AG04449 (cell line): ENCODE measurements around the gene MFN2.
"Not testable (repeated sequence)": the region's sequence is repeated elsewhere in the genome, so short reads cannot be mapped to it uniquely, and the experiment has no call there.

Source experiments
- CTCF ChIA-PET: fragments of 350-600 bp; formaldehyde crosslinking; extraction: SDS; loops from one replicate; lab custom pipeline; 2021; ENCODE audit warnings: antibody characterized with exemption; lab: Yijun Ruan, JAX
- POLR2A ChIA-PET: fragments of 400-600, 350-600 bp; formaldehyde crosslinking; extraction: SDS; loops from one replicate; lab custom pipeline; 2020; ENCODE audit warnings: antibody characterized with exemption, inconsistent platforms; lab: Yijun Ruan, JAX
- DNase-seq: peaks from one replicate; pipeline ENCODE4 v3.0.0-alpha.2; 2010; ENCODE audit warnings: low read depth, low spot score
- H3K4me3 ChIP-seq: 2 replicates; pipeline ENCODE4 v1.5.1; 2011; ENCODE audit warnings: low read depth, mild to moderate bottlenecking, control low read depth, low read length
- TF ChIP-seq, protein P1 (sequence below): IDR thresholded peaks from one replicate; pipeline ENCODE4 v1.5.1; 2011; ENCODE audit warnings: mild to moderate bottlenecking, moderate library complexity, low read length, control low read depth, inconsistent platforms; ENCODE audit not compliant: insufficient read depth; ENCODE audit errors: missing control alignments

MFN2 gene

DNA sequence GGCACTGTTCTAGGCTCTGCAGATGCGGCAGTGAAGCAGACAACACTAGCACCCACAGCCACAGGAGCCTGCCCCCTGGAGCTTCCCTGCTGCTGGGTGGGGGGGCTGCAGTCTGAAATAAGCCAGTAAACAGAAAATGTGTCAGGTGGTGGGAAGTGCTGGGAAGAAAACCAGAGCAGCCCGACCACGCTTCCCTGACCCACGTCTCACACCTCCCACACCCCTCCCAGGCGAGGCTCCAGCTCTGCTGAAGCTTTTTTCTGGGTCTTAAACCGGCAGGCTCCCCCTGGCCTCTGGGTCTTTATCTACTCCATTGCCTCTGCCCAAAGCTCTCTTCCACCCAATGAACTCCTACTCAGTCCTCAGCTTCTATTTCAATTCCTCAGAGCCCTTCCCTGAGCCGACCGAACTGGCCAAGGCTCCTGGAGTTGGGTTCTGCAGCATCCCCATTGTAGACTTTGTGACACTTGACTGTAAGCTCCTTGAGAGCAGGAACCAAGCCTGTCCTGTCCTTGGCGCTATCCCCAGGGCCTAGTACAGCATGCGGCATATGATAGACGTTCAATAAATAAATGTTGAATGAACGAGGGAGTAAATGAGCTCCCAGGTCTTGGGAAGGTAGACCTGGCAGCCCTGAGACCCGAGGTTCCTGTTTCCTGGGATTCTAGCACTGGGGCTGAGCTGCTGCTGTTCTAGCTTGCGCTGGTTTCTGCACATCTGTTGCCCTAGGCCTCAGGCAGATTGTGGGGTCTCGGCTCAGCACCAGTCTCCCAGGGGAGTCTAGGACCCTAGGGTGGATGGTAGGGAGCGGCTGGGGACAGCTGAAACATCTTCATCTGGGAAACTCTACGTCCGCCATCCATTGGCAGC lies 57.5 kb downstream of the MFN2 start:
- H3K4me3 ChIP-seq, result no peak overlapping the region
- POLR2A ChIA-PET, result interaction anchor here (0.6 to 1.5 kb wide), 3 partner anchors 38 to 194 kb away, joined by 3 to 4 read pairs (median 4); no protein-coding TSS in a partner anchor
- DNase-seq, result no peak
- TF ChIP-seq, protein P1, sequence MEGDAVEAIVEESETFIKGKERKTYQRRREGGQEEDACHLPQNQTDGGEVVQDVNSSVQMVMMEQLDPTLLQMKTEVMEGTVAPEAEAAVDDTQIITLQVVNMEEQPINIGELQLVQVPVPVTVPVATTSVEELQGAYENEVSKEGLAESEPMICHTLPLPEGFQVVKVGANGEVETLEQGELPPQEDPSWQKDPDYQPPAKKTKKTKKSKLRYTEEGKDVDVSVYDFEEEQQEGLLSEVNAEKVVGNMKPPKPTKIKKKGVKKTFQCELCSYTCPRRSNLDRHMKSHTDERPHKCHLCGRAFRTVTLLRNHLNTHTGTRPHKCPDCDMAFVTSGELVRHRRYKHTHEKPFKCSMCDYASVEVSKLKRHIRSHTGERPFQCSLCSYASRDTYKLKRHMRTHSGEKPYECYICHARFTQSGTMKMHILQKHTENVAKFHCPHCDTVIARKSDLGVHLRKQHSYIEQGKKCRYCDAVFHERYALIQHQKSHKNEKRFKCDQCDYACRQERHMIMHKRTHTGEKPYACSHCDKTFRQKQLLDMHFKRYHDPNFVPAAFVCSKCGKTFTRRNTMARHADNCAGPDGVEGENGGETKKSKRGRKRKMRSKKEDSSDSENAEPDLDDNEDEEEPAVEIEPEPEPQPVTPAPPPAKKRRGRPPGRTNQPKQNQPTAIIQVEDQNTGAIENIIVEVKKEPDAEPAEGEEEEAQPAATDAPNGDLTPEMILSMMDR, result no peak
- CTCF ChIA-PET, result interaction anchor here (0.8 to 1.8 kb wide), 2 partner anchors 34 to 41 kb away, joined by 3 to 8 read pairs; no protein-coding TSS in a partner anchor

DNA sequence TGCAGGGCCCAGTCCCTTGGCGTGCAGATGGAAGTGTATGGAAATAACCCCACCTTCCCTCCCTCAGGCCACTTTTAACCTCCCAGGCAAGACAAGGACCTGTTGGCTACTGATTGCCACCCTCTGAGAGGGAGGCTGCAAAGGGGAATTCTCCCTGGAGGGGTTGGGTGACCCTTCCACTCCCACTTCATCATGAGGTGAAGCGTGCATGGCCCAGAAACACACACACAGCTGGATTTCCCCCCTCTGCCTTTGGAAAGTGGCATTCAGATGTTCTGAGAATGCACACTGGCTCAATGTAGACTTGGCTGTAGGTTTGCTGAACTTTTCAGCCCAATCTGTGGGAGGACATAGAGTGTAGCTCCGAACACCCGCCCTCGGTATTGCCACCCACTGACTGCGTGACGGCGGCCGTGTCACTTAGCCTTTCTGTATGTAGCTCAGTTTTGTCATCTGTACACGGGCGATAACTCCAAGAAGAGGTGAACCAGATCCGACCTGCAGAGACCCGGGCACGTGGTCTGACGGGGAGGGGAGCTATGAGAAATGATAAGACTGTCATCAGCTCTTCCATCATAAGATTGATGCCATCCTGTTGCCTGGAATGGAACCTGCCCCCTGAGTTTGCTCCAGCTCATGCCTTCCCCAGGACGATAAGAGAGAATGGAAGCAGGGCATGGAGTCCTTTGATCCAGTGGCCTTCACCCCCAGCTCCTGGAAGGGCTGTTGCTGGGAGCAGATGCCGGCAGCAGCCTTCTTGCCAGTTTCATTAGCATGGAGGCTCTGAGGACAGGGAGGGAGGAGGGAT lies 58.3 kb downstream of the MFN2 start:
- no peak overlapping the region for H3K4me3 ChIP-seq
- ChIA-PET POLR2A (interaction anchor here (0.7 to 1.5 kb wide), 3 partner anchors 19 to 129 kb away, joined by 3 to 4 read pairs (median 4); partner anchors contain the start of gene MIIP), CTCF (interaction anchor here (0.8 to 2.1 kb wide), 5 partner anchors 8 to 86 kb away, joined by 3 to 8 read pairs (median 3); no protein-coding TSS in a partner anchor)
- no peak for DNase-seq
- TF ChIP-seq, protein P1, result no peak

DNA sequence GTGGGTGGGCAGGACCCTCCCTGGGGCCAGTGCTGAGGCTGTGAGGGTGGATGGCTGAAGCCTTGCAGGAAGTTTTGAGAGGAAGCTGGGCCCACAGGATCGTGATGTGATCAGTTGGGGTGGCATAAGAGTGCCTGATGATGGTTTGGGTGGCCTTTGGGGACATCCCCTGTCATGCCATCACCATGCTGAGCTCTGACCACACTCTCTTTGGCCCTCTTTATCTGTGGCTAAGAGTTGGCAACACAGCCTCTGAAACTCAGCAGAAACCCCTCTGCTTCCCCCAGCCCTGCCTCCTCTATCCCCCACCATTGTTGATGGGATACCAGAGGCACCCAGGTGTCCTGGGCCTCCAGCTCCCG lies 58.9 kb downstream of the MFN2 start:
- TF ChIP-seq, protein P1, result no peak
- H3K4me3 ChIP-seq, result no peak overlapping the region
- ChIA-PET POLR2A (interaction anchor here (1.2 to 1.5 kb wide), 2 partner anchors 20 to 130 kb away, joined by 3 to 4 read pairs; partner anchors contain the start of gene MIIP), CTCF (interaction anchor here (1.0 to 2.1 kb wide), 4 partner anchors 8 to 85 kb away, joined by 3 to 8 read pairs (median 6); no protein-coding TSS in a partner anchor)
- DNase-seq, result no peak

DNA sequence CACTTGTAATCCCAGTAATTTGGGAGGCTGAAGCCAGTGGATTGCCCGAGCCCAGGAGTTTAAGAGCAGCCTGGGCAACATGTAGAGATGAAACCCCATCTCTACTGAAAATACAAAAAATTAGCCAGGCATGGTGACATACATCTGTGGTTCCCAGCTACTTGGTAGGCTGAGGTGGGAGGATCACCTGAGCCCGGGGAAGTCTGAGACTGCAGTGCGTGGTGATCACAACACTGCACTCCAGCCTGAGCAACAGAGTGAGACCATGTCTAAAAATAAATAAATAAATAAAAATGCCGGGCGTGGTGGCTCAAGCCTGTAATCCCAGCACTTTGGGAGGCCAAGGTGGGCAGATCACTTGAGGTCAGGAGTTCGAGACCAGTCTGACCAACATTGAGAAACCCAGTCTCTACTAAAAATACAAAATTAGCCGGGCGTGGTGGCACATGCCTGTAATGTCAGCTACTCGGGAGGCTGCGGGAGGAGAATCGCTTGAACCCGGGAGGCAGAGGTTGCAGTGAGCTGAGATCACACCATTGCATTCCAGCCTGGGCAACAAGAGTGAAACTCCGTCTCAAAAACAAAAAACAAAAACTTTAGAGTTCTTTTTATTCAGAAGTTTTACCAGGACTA lies 59.7 kb downstream of the MFN2 start:
- POLR2A ChIA-PET, result interaction anchor here (1.1 kb wide), 1 partner anchor 17 kb away, joined by 3 read pairs; no protein-coding TSS in a partner anchor
- CTCF ChIA-PET, result interaction anchor here (1.0 to 2.1 kb wide), 4 partner anchors 9 to 85 kb away, joined by 3 to 8 read pairs (median 4); no protein-coding TSS in a partner anchor

DNA sequence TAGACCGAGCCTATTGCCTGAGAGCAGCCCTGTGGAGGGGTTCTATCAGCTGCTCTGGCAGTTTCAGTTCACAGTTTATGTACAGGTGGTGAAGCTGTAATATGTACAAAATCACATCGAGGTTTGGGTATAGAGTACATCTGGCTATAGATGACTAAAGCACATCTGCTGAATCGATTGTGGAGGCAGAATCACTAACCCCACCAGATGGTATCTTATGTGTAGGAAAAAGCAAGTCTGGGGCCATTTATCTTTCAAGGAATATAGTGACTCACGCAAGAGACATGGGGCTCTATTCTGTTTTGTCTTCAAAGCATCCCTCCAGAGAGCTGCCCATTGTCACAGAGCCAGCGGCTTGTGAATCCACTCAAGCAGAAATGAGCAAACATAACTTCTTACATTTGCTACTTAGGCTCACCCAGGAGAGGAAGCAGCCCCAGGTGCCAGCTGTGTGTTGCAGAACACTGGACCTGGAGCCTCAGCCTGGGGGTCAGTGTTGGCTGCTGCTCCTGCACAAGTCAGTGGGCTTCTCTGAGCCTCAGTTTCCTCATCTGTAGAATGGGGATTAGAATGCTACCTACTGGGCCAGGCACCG lies 60.3 kb downstream of the MFN2 start:
- POLR2A ChIA-PET, result interaction anchor here (0.9 to 1.1 kb wide), 2 partner anchors 18 to 132 kb away, joined by 3 to 5 read pairs; no protein-coding TSS in a partner anchor
- peak; percentile 59 for DNase-seq
- CTCF ChIA-PET, result interaction anchor here (1.3 to 2.1 kb wide), 2 partner anchors 10 to 39 kb away, joined by 4 to 8 read pairs; no protein-coding TSS in a partner anchor
- TF ChIP-seq, protein P1, result no peak
- H3K4me3 ChIP-seq, result no peak overlapping the region

More for the DNA sequence above, 59.7 kb downstream of the MFN2 start:
- not testable (repeated sequence) for H3K4me3 ChIP-seq, DNase-seq

DNA sequence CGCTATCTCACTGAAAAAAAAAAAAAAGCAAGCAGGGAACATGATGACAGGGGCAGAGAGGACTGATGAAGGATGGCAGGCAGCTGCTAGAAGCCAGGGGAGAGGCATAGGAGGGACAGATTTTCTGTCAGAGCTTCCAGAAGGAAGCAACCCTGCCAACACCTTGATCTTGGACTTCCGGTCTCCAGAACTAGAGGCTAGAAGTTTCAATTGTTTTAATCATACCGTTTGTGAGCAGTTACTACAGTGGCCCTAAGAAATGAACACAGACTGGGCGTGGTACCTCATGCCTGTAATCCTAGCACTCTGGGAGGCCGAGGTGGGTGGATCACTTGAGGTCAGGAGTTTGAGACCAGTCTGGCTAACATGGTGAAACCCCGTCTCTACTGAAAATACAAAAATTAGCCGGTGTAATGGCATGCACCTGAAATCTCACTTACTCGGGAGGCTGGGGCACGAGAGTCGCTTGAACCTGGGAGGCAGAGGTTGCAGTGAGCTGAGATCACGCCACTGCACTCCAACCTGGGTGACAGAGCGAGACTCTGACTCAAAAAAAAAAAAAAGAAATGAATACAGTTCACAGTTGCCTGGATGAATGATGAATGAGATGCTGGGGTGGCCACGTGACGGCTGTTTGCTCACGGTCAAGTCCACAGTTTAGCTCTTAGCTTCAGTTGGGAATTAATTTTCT lies 64.1 kb downstream of the MFN2 start:
- CTCF ChIA-PET, result interaction anchor here (1.3 to 2.2 kb wide), 4 partner anchors 10 to 44 kb away, joined by 3 to 6 read pairs (median 4); no protein-coding TSS in a partner anchor
- POLR2A ChIA-PET, DNase-seq, H3K4me3 ChIP-seq: not testable (repeated sequence)
